ENCODE measurements around the gene TTC16.

TTC16 gene

GRCh38 chr9:127715470-127716337 lies at the start of gene TTC16, which contains the start of gene PTRH1:
Gene TTC16 (plus strand): TSS chr9:127716079. CDS start chr9:127716146, 67 bp downstream.
Gene PTRH1 (minus strand): TSS chr9:127715663. CDS start chr9:127715639, 24 bp downstream.
- peak; percentile 94 to 96 for DNase-seq

- no peak for DNase-seq
Observed at GRCh38 chr9:127667127-127667844, 48.6 kb upstream of the TTC16 start.

GRCh38 chr9:127667906-127668305 lies 48.0 kb upstream of the TTC16 start:
- DNase-seq, result no peak

GRCh38 chr9:127673234-127673633 lies 42.6 kb upstream of the TTC16 start:
- DNase-seq, result no peak

GRCh38 chr9:127676638-127677037 lies 39.2 kb upstream of the TTC16 start:
- no peak for DNase-seq

GRCh38 chr9:127679506-127679905 lies 36.4 kb upstream of the TTC16 start:
- no peak for DNase-seq

- no peak for DNase-seq
Observed at GRCh38 chr9:127680226-127680625, 35.7 kb upstream of the TTC16 start.

- no peak for DNase-seq
Observed at GRCh38 chr9:127680846-127681245, 35.0 kb upstream of the TTC16 start.

GRCh38 chr9:127682351-127683136 lies 33.3 kb upstream of the TTC16 start:
- DNase-seq, result no peak

- DNase-seq, result no peak
Observed at GRCh38 chr9:127683723-127684122, 32.2 kb upstream of the TTC16 start.

GRCh38 chr9:127684576-127684975 lies 31.3 kb upstream of the TTC16 start:
- DNase-seq, result no peak

- no peak for DNase-seq
Observed at GRCh38 chr9:127686461-127687393, 29.2 kb upstream of the TTC16 start.

- no peak for DNase-seq
Observed at GRCh38 chr9:127689329-127690000, 26.4 kb upstream of the TTC16 start.

GRCh38 chr9:127690735-127691134 lies 25.1 kb upstream of the TTC16 start:
- DNase-seq, result no peak

GRCh38 chr9:127692071-127692470 lies 23.8 kb upstream of the TTC16 start:
- DNase-seq, result no peak

- DNase-seq, result no peak
Observed at GRCh38 chr9:127693143-127693542, 22.7 kb upstream of the TTC16 start.

GRCh38 chr9:127693697-127694096 lies 22.2 kb upstream of the TTC16 start:
- no peak for DNase-seq

GRCh38 chr9:127694890-127695720 lies 20.8 kb upstream of the TTC16 start:
- DNase-seq, result no peak

GRCh38 chr9:127697575-127697974 lies 18.3 kb upstream of the TTC16 start:
- DNase-seq, result no peak

- DNase-seq, result no peak
Observed at GRCh38 chr9:127698386-127698785, 17.5 kb upstream of the TTC16 start.

All from CD4-positive, alpha-beta T cell treated with Interferon alpha-2 for 1 hour (primary cell).